BJ (cell line): ENCODE measurements around the gene STRN. TPM values are rescaled to one million over a fixed set of nuclear protein-coding genes. Genes with fewer than 3 reads are reported as not detected.
"Not testable (repeated sequence)": the region's sequence is repeated elsewhere in the genome, so short reads cannot be mapped to it uniquely, and the experiment has no call there.

ENCODE experiments used
- CTCF ChIA-PET: fragments of 350-600 bp; formaldehyde crosslinking; extraction: SDS; loops from one replicate; lab custom pipeline; 2021; ENCODE audit warnings: antibody characterized with exemption, inconsistent platforms; lab: Yijun Ruan, JAX
- POLR2A ChIA-PET: fragments of 300-600 bp; sonication (Branson Sonifier 250); formaldehyde crosslinking; extraction: SDS; loops from one replicate; lab custom pipeline; 2021; ENCODE audit warnings: antibody characterized with exemption; lab: Charles Lee
- DNase-seq: peaks from one replicate; pipeline ENCODE4 v3.0.0-alpha.2; 2011; ENCODE audit warnings: low read depth
- H3K27me3 ChIP-seq: 2 replicates; pipeline ENCODE4 v1.6.0; 2011; ENCODE audit warnings: low read length; ENCODE audit not compliant: control insufficient read depth, insufficient read depth
- H3K36me3 ChIP-seq: 2 replicates; pipeline ENCODE4 v1.5.1; 2011; ENCODE audit warnings: low read length; ENCODE audit not compliant: control insufficient read depth, insufficient read depth
- H3K4me3 ChIP-seq: 2 replicates; pipeline ENCODE4 v1.5.1; 2011; ENCODE audit warnings: low read depth, mild to moderate bottlenecking, control low read depth, low read length
- polyA plus RNA-seq: library from polyadenylated mRNA; depleted of rRNA; stranded (reverse); fragments of >200 nt; gene quantifications from 2 replicates; pipeline ENCODE4 v1.2.3, GENCODE V29; 2011
- TF ChIP-seq, protein P1 (sequence below): IDR thresholded peaks from 2 replicates; pipeline ENCODE4 v1.5.1; 2011; ENCODE audit warnings: low read depth, mild to moderate bottlenecking, control low read depth, inconsistent platforms, low read length, moderate library complexity; ENCODE audit not compliant: insufficient read depth

Gene STRN
- polyA plus RNA-seq, 1 experiment, result 8.5 TPM

DNA sequence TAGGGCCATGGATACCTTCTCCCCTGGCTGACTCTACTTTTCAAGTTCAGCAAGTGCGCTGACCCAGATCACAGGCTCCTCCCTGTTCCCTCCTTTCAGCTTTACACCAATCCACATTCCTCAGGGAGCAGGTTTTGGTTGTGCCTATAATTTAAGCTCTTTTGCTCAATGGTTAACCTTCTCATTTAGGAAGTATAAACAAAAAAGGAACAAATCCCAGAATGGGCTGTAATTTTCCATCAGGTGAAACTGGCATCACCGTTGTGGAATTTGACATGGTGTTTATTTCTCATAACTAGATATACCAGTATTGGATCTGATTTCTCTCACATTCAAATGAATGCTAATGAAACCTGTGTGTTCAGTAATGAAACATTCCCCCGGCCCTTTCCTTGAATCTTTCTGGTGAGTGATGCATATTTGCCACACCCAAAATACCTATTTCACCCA, 13.6 kb downstream of the STRN start:
- DNase-seq, result no peak
- TF ChIP-seq, protein P1, sequence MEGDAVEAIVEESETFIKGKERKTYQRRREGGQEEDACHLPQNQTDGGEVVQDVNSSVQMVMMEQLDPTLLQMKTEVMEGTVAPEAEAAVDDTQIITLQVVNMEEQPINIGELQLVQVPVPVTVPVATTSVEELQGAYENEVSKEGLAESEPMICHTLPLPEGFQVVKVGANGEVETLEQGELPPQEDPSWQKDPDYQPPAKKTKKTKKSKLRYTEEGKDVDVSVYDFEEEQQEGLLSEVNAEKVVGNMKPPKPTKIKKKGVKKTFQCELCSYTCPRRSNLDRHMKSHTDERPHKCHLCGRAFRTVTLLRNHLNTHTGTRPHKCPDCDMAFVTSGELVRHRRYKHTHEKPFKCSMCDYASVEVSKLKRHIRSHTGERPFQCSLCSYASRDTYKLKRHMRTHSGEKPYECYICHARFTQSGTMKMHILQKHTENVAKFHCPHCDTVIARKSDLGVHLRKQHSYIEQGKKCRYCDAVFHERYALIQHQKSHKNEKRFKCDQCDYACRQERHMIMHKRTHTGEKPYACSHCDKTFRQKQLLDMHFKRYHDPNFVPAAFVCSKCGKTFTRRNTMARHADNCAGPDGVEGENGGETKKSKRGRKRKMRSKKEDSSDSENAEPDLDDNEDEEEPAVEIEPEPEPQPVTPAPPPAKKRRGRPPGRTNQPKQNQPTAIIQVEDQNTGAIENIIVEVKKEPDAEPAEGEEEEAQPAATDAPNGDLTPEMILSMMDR, result no peak
- Histone ChIP-seq H3K36me3 (no peaks in the 10 kb centered on the region), H3K27me3 (no peaks in the 10 kb centered on the region), H3K4me3 (no peak overlapping the region)
- ChIA-PET POLR2A (interaction anchor here (0.5 kb wide), 1 partner anchor 14 kb away, joined by 5 read pairs; no protein-coding TSS in a partner anchor), CTCF (no interaction called here)

DNA sequence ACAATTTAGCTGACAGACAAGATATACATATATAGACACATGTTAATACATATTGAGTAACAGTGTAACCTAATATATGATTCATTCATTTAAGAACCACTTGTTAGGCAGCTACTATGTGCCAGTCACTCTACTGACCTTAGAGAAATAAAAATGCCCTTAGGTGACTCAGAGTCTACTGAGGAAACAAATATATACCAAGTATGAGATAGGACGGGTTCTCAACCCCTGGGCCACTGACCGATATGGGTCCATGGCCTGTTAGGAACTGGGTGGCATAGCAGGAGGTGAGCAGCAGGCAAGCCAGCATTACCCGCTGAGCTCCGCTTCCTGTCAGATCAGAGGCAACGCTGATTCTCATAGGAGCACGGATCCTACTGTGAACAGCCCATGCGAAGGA, 14.8 kb downstream of the STRN start:
- POLR2A ChIA-PET, result no interaction called here
- Histone ChIP-seq H3K36me3 (no peaks in the 10 kb centered on the region), H3K4me3 (no peak overlapping the region), H3K27me3 (no peaks in the 10 kb centered on the region)
- TF ChIP-seq, protein P1, result no peak
- CTCF ChIA-PET, result no interaction called here
- no peak for DNase-seq

DNA sequence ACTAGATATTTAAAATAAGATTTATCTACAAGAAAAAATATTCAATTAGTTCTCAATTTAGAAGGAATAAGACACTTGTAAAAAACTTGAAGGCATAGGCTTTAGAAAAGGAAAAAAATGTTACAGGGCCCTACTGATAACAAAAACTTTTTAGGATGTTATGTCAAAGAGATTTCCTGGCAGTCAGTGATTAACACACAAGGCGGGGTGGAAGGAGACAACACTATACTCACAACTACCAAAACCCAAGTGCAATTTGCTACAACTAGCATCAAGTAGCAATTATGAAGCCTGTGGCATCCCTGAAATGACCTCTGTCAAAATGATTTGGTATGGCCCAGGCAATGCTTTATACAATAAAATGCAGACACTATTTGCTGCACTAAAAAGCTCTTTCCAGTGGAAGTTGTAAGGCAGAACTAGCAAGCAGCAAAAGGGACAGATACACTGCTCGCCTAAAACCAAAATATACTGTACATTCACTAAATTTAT, 15.3 kb downstream of the STRN start:
- Histone ChIP-seq H3K27me3 (no peaks in the 10 kb centered on the region), H3K4me3 (no peak overlapping the region), H3K36me3 (no peaks in the 10 kb centered on the region)
- POLR2A ChIA-PET, result no interaction called here
- no peak for DNase-seq
- TF ChIP-seq, protein P1, result no peak
- CTCF ChIA-PET, result interaction anchor here (0.8 kb wide), 1 partner anchor 13 kb away, joined by 3 read pairs; no protein-coding TSS in a partner anchor

DNA sequence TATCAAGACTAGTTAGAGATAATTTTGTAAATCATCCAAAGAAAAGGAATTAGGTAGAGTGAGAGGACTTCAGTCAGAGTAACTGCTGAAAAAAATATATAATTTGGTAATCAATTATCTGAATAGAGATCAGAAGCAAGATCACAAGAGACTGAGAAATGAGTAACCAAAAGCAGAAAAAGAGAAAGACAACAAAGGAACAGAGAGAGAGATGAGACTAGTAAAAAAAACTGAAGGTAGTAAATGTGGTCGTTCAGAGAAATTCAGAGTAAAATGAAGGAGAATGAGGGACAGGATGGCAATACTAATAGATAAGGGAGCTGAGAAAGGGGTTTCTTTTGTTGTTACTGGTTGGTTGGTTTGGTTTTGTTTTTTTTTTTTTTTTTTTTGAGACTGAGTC, 16.5 kb downstream of the STRN start:
- TF ChIP-seq, protein P1, result no peak
- CTCF ChIA-PET, result no interaction called here

DNA sequence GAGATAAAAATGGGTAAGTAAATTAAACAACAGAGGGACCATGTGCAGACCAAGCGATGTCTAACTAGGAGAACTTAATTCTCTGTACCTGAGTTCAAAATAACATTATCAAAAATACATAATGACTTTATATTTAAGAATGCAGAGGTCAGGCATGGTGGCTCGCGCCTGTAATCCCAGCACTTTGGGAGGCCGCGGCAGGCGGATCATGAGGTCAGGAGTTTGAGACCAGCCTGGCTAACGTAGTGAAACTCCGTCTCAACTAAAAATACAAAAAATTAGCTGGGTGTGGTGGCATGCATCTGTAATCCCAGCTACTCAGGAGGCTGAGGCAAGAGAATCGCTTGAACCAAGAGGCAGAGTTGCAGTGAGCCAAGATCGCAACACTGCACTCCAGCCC, 21.1 kb downstream of the STRN start:
- H3K4me3 ChIP-seq, CTCF ChIA-PET, H3K36me3 ChIP-seq, POLR2A ChIA-PET, DNase-seq, H3K27me3 ChIP-seq: not testable (repeated sequence)

More for the DNA sequence above, 16.5 kb downstream of the STRN start:
- H3K36me3 ChIP-seq, result no peaks in the 10 kb centered on the region
- POLR2A ChIA-PET, result no interaction called here
- no peak for DNase-seq
- no peak overlapping the region for H3K4me3 ChIP-seq
- no peaks in the 10 kb centered on the region for H3K27me3 ChIP-seq

DNA sequence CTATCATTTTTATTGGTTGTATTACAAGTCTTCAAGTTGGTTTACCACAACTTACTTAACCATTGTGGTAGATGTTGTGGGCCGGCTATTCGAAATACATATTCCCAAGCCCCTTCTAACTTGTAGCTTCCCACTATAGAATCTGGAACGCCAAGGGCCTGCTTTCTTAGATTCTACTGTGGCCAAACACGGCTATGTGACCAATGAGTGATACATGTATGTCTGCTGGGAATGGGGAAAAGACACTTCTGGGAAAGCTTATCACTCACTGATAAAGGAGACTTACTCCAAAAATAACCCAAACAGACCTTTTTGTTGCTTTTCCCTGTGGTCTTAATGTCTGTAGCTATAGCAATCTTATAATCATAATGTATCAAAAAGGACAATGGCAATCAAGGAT, 24.5 kb downstream of the STRN start:
- no peak for DNase-seq
- ChIA-PET CTCF (interaction anchor here (1.6 kb wide), 1 partner anchor 11 kb away, joined by 5 read pairs; no protein-coding TSS in a partner anchor), POLR2A (no interaction called here)
- no peaks in the 10 kb centered on the region for H3K27me3 ChIP-seq
- H3K4me3 ChIP-seq, result no peak overlapping the region
- no peaks in the 10 kb centered on the region for H3K36me3 ChIP-seq
- TF ChIP-seq, protein P1, result no peak

DNA sequence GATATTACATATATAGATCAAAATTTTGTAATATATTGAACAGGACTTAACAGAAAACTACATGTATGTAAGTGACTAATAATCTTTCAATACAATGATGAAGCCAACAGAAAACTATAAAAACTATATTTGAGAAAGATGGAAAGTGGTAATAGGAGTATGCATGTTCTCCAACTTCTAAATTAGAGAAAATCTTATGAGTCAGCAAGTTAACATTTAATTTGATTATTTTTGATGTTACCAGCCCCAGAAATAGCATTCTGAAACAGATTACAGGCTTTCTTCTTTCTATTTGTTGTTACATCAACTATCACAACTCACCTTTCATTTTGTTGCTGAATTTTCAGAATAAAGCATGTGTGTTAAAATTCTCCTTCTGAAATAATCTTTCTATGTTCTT, 29.8 kb downstream of the STRN start:
- H3K36me3 ChIP-seq, POLR2A ChIA-PET, DNase-seq, H3K27me3 ChIP-seq, H3K4me3 ChIP-seq: not testable (repeated sequence)
- CTCF ChIA-PET, result interaction anchor here (0.7 kb wide), 1 partner anchor 17 kb away, joined by 3 read pairs; no protein-coding TSS in a partner anchor

DNA sequence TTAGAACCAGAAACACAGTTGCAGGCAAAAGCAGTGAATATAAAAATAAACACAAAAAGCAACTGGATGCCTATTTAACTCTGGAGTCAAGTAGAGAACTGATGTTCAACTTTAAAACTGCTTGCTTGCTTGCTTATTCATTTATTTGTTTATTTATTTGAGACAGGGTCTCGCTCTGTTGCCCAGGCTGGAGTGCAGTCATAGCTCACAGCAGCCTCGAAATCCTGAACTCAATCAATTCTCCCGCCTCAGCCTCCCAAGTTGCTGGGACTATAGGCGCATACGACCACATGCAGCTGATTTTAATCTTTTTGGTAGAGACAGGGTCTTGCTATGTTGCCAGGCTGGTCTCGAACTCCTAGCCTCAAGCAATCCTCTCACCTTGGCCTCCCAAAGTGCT, 34.6 kb downstream of the STRN start:
- H3K27me3 ChIP-seq, POLR2A ChIA-PET, DNase-seq, H3K4me3 ChIP-seq, H3K36me3 ChIP-seq: not testable (repeated sequence)
- CTCF ChIA-PET, result interaction anchor here (1.1 kb wide), 1 partner anchor 10 kb away, joined by 5 read pairs; no protein-coding TSS in a partner anchor
